ENCODE data around the gene MAN2B2. TPM values are rescaled to one million over a fixed set of nuclear protein-coding genes. Genes with fewer than 3 reads are reported as not detected.

MAN2B2 gene
- total RNA-seq, 4 donors from 2014 or later: 9.0 to 23.3 (median 14.3) TPM

DNA sequence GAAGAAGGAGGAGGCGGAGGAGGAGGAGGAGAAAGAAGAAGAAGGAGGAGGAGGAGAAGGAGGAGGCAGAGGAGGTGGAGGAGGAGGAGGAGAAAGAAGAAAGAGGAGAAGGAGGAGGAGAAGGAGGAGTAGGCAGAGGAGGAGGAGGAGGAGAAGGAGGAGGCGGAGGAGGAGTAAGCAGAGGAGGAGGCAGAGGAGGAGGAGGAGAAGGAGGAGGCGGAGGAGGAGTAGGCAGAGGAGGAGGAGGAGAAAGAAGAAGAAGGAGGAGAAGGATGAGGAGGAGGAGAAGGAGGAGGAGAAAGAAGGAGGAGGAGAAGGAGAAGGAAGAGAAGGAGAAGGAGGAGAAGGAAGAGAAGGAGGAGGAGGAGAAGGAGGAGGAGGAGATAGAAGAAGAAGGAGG is 85.4 kb downstream of the MAN2B2 start:
- no peak overlapping the region for H3K4me3 ChIP-seq
- peaks cover 6 to 36% (median 17%) of the 10 kb centered on the region in 3 donors for H3K4me1 ChIP-seq
- H3K36me3 ChIP-seq: no peaks in the 10 kb centered on the region
- H3K9me3 ChIP-seq: no peaks in the 10 kb centered on the region
- 76 to 90% methylated on average over 3 of the region's 3 CpGs for WGBS, 2 donors
- DNase-seq: no peak
- TF ChIP-seq POLR2A (IDR thresholded peaks at IDR 0.05): no peak
- TF ChIP-seq, protein P1, sequence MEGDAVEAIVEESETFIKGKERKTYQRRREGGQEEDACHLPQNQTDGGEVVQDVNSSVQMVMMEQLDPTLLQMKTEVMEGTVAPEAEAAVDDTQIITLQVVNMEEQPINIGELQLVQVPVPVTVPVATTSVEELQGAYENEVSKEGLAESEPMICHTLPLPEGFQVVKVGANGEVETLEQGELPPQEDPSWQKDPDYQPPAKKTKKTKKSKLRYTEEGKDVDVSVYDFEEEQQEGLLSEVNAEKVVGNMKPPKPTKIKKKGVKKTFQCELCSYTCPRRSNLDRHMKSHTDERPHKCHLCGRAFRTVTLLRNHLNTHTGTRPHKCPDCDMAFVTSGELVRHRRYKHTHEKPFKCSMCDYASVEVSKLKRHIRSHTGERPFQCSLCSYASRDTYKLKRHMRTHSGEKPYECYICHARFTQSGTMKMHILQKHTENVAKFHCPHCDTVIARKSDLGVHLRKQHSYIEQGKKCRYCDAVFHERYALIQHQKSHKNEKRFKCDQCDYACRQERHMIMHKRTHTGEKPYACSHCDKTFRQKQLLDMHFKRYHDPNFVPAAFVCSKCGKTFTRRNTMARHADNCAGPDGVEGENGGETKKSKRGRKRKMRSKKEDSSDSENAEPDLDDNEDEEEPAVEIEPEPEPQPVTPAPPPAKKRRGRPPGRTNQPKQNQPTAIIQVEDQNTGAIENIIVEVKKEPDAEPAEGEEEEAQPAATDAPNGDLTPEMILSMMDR (IDR thresholded peaks at IDR 0.05): no peak
- H3K27me3 ChIP-seq: peaks cover 0 to 25% (median 2%) of the 10 kb centered on the region in 4 donors
- H3K27ac ChIP-seq: no peak overlapping the region
- intact Hi-C loops (cut with DNase I): no loop called here

DNA sequence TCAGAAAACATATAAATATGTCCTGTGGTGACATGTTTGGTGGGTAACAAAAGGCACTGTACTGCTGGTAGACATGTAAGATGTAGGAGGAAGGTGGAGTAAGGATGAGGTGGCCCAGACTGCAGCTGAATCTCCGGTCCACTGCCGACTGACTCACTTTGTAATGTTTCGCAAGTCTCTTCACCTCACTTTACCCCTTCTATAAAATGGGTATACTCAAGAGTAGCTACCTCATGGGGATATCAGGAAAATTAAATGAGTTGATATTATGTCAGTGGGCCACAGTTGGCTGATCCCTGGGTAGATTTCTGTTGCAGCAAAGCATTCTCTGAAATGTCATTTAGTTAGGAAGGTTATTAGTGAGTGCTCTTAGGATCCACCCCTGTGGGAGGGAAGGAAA is 87.6 kb downstream of the MAN2B2 start:
- Histone ChIP-seq H3K27me3 (peaks cover 0 to 32% (median 2%) of the 10 kb centered on the region in 4 donors), H3K36me3 (no peaks in the 10 kb centered on the region), H3K27ac (no peak overlapping the region), H3K4me3 (no peak overlapping the region), H3K9me3 (no peaks in the 10 kb centered on the region), H3K4me1 (peaks cover 6 to 36% (median 17%) of the 10 kb centered on the region in 3 donors)
- intact Hi-C loops (cut with DNase I): no loop called here
- DNase-seq: no peak
- 75 to 76% methylated on average over 3 of the region's 3 CpGs for WGBS, 2 donors
- TF ChIP-seq POLR2A (IDR thresholded peaks at IDR 0.05): no peak
- TF ChIP-seq, protein P1 (IDR thresholded peaks at IDR 0.05): no peak

DNA sequence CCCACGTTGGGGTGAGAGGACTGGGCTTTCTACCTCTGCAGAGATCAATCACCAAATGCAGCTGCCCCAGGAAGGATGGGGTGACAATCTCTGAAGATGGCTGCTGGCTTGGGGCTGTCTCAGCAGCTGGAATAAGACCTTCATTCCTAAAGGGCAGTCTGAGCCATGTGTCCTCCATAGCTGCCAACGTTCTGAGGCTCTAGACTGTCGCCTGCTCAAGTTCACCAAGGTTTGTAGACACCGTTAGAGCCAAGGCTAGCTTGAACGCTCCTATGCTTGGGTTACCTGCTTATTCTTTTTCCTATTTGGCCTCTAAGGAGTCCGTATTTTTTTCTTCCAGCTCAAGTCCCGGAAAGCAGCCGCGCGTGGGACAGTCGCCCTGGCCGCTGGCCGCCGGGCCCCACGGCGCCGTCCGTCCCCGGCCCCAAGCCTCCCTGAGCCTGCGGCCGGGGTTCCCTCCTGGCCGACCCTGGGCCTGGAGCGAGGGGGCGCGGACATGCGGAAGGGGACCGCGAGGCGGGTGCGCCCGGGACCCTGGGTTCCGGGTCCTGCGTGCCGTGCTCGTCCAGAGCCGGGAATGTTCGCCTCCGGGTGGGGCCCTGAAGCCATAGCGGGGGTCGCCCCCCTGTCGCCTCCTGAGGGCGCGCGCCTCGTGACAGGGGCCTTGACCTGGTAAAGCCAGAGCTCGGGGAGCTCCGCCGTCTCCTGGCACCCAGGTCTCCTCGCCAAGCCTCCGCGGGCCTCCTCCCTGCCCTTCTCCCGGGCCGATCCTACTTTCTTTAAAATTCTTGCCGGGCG is 88.8 kb downstream of the MAN2B2 start:
- Histone ChIP-seq H3K36me3 (peaks cover 0 to 5% (median 0%) of the 10 kb centered on the region in 3 donors), H3K4me3 (peak overlapping the region; percentile 7 to 60 (median 29)), H3K9me3 (no peaks in the 10 kb centered on the region), H3K27me3 (peaks cover 0 to 32% (median 2%) of the 10 kb centered on the region in 4 donors), H3K4me1 (peaks cover 6 to 38% (median 12%) of the 10 kb centered on the region in 3 donors), H3K27ac (no peak overlapping the region)
- intact Hi-C loops (cut with DNase I): no loop called here
- WGBS, 2 donors: 28 to 57% methylated on average over 7 to 29 of the region's 55 CpGs
- DNase-seq: no peak
- no peak for TF ChIP-seq POLR2A (IDR thresholded peaks at IDR 0.05)

DNA sequence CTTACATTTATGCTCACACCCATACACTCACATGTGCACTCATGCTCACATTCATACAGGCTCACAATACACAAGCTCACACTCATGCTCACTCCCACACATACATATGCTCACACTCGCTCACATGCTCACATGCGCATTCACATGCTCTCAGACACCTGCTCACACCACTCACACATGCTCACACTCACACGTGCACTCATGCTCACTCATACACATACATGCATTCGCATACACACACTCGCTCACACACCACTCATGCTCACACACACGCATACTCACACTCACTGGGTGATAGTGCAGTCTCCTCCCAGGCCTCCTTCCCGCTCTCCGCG is 90.3 kb downstream of the MAN2B2 start:
- TF ChIP-seq, protein P1 (IDR thresholded peaks at IDR 0.05): no peak
- TF ChIP-seq POLR2A (IDR thresholded peaks at IDR 0.05): no peak
- intact Hi-C loops (cut with DNase I): no loop called here
- Histone ChIP-seq H3K4me1 (peaks cover 6 to 27% (median 7%) of the 10 kb centered on the region in 3 donors), H3K9me3 (no peaks in the 10 kb centered on the region), H3K27me3 (peaks cover 0 to 32% (median 2%) of the 10 kb centered on the region in 4 donors), H3K36me3 (peaks cover 0 to 19% (median 0%) of the 10 kb centered on the region in 3 donors), H3K27ac (no peak overlapping the region), H3K4me3 (no peak overlapping the region)
- no peak for DNase-seq
- 96 to 97% methylated on average over 9 of the region's 9 CpGs for WGBS, 2 donors

DNA sequence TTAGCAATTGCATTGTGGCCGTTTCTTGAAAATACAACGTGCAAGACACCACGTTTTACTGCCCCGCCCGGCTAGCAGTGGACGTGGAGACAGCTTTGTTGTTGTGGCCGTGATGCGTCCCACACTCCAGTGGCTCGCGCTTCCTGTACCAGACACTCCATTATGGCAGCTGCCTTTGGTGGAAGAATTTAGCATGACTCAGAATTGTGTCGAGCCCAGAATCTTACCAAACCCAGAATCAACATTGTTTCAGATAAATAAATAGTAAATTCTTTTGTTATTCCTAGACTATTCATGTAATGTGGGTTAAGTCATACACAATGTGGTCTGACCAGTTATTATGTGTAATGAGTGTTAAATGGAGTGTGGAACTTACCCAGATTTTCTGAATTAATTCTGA is 93.4 kb downstream of the MAN2B2 start:
- H3K4me1 ChIP-seq: peaks cover 6 to 42% (median 7%) of the 10 kb centered on the region in 3 donors
- TF ChIP-seq, protein P1 (IDR thresholded peaks at IDR 0.05): no peak
- TF ChIP-seq POLR2A (IDR thresholded peaks at IDR 0.05): no peak
- no peak overlapping the region for H3K4me3 ChIP-seq
- WGBS, 2 donors: 57 to 67% methylated on average over 11 of the region's 11 CpGs
- peak overlapping the region in 1 of 4 donors; percentile 65 for H3K27ac ChIP-seq
- H3K27me3 ChIP-seq: peaks cover 0 to 26% (median 2%) of the 10 kb centered on the region in 4 donors
- intact Hi-C loops (cut with DNase I): no loop called here
- peaks cover 0 to 23% (median 0%) of the 10 kb centered on the region in 3 donors for H3K36me3 ChIP-seq
- no peaks in the 10 kb centered on the region for H3K9me3 ChIP-seq
- DNase-seq: no peak
